DMS79 treated with DMSO at 0.1 percent for 48 hours (cell line): Measurements from ENCODE around the gene HOXD11.

ENCODE experiments used
- DNase-seq: peaks from one replicate; lab custom pipeline; 2025; lab: John Stamatoyannopoulos, UW

The HOXD11 gene

GRCh38 chr2:176131848-176132158 is 24.7 kb downstream of the HOXD11 start:
- DNase-seq: no peak

GRCh38 chr2:176132205-176133171 is 25.4 kb downstream of the HOXD11 start:
- peak; percentile 41 for DNase-seq

DNA sequence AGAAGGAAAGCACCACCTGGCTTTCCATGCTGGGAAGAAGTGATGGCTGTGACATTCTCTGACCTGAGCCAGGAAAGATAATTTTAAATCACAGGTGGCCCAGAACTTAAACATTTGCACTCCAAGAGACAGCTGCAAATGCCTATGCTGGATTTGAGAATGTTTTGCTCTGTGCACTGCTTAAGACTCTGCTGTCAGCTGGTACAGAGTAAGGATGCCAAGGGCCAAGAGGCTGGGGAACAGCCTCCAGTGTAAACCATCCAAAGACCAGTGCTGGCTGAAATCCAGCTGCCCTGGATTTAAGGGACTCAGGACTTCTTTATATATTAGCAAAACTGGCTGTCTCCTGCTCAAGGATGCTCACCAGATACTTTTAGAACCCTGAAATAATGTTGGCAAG is 26.3 kb downstream of the HOXD11 start:
- DNase-seq: peak; percentile 49

DNA sequence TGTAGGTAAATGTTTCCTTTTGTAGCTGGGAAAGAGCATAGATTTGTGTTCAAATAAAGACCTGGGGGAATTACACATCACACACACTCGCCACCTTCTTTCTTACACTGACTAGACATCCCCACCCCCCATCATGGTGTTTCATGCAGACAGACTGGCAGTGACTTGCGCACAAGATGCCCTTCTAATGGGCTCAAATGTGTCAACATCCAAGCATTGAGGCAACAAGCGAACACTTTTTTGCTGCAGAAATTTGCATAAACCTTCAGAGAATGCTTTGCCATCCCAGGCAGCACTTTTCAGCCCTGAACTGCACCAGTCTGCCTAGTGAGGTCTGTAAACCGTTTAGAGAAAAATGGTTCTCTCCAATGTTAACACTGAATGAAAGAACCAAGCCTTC is 27.0 kb downstream of the HOXD11 start:
- DNase-seq: no peak

- DNase-seq: peak; percentile 81
Measured at GRCh38 chr2:176135035-176135440, 28.0 kb downstream of the HOXD11 start.

GRCh38 chr2:176136374-176137251 is 29.5 kb downstream of the HOXD11 start:
- DNase-seq: peak; percentile 50

- no peak for DNase-seq
Measured at GRCh38 chr2:176137252-176137580, 30.1 kb downstream of the HOXD11 start.

DNA sequence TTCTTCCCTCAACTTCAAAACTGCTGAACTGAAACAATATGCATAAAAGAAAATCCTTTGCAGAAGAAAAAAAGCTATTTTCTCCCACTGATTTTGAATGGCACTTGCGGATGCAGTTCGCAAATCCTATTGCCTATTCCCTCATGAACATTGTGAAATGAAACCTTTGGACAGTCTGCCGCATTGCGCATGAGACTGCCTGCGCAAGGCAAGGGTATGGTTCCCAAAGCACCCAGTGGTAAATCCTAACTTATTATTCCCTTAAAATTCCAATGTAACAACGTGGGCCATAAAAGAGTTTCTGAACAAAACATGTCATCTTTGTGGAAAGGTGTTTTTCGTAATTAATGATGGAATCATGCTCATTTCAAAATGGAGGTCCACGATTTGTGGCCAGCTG is 30.8 kb downstream of the HOXD11 start:
- DNase-seq: peak; percentile 27

- DNase-seq: peak; percentile 30
Measured at GRCh38 chr2:176138526-176138922, 31.4 kb downstream of the HOXD11 start.

- peak; percentile 30 for DNase-seq
Measured at GRCh38 chr2:176138923-176139660, 32.0 kb downstream of the HOXD11 start.

GRCh38 chr2:176139661-176140512 is 32.8 kb downstream of the HOXD11 start:
- peak; percentile 49 for DNase-seq

GRCh38 chr2:176140513-176141317 is 33.6 kb downstream of the HOXD11 start:
- DNase-seq: no peak

DNA sequence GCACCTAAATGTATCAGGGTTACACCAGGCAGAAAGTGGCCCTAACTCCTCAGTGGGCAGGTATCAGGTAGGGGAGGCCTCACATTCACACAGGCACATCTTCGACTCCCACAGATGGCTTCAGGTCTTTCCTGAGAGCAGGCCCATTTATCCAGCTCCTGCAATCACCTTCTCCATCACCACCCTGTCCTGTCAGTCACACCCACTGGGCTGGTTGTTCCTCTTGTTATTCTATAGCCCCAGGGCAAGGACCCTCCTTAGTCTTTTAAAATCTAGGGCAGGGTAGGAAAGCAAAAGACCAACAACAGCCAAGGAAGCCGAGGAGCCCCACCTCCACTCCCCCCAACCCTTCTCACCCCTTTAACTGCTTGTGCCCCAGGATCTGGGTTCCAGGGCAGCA is 35.2 kb downstream of the HOXD11 start:
- no peak for DNase-seq

DNA sequence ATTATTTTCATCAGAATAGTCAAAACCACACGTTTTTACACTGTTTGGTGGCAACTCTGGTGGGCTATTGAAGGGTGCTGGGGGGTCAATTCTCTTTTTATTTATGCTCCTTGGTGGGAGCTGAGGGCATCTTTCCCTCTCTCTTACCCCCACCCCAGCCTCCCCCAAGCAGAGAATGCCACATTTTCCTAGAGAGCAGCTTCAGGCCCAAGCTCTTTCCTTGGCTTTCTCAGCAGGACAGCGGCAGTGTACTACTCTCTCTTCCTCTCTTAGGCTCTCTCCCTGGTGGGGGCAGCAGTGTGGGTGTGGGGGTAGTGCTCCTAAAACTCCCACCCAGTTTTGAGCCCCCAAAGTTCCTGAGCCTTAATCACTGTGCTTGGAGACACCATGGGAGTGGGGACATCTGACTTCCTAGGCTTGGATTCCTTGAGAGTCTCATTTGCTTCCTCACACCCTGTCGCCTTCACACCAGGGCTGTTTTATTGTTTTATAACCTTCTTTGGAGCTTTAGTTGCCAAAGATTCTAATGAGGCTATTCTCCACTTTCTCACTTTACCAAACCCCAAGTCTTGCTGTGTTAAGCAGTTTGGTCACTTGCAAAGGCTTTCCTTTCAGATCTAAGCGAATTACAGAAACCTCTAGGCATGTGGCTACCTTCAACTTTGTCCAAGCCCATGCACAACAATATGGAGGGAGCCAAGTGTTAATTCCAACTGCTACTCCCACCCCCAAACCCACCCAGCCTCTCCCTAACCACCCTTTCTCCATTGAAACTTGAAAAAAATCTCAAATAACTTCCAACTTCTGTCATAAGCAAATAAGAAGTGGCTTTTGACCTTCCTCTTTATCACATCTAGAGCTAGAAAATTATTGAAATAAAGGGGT is 38.2 kb downstream of the HOXD11 start:
- no peak for DNase-seq

GRCh38 chr2:176146101-176146500 is 39.0 kb downstream of the HOXD11 start:
- DNase-seq: peak; percentile 36

DNA sequence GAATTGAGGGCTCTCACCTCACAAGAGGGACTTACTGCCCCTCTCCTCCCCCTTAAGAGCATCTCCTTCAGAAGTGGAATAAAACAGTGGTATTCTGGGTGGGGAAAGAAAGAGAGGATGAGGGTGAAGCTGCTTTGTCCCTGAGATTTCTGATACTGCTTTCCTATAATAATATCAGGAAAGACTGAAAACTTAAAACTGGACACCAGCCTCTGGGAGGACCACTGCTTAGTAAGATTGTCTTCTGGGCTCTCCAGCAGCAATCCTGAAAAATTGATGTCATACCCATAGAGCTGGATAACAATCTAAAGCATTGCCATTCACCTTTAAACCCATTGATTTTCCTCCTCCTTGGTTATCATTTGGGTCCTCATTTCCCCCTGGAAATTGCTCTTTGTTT is 39.6 kb downstream of the HOXD11 start:
- no peak for DNase-seq

- DNase-seq: no peak
Measured at GRCh38 chr2:176147210-176147799, 40.2 kb downstream of the HOXD11 start.

DNA sequence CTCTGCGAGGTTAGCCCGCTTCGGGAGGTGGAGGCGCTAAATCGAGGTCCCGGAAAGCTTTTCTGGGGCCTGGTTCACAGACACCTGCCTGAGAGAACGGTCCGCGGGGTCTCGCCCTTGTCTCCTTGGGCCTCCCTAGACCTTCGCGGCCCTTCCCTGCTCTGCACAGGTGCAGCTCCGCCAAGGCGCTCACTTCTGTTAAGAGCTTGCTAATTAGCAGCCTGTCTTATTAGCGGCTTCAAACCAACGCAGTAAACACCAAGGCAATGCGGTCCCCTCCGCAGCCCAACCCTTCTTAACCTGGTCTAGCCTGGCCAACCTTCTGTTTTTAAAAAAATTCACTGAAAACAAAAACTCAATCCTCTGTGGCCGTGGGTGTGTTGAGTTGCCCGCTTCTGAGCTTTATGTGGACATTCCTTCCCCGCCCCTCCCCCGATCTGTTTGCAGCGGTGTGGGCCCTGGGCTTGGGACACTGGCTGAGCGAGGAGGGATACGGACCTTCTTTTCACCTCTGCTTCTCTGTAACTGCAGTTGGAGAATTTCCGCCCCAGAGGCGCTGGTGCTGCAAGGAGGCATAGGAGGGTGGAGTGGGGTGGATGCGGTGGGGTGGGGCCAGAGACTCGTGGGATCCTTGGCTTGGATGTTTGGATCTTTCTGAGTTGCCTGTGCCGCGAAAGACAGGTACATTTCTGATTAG is 40.9 kb downstream of the HOXD11 start:
- DNase-seq: no peak
